ENCODE data around the gene PAWR.

DNA sequence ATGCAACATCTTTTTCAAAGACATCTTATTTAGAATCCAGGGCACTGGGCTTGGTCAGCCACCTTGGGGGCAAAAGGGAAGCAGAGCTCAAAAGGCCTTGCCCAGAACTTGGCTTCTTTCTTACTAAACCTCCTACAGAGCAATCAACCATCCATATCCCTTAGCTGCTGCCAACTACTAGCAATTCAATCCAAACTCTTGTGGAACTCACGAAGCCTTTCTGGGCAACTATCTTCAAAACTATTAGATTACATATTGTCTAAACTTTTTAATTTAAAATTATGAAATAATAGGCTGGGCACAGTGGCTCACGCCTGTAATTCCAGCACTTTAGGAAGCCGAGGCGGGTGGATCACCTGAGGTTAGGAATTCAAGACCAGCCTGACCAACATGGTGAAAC, 95.5 kb downstream of the PAWR start:
- TF ChIP-seq, protein P1, sequence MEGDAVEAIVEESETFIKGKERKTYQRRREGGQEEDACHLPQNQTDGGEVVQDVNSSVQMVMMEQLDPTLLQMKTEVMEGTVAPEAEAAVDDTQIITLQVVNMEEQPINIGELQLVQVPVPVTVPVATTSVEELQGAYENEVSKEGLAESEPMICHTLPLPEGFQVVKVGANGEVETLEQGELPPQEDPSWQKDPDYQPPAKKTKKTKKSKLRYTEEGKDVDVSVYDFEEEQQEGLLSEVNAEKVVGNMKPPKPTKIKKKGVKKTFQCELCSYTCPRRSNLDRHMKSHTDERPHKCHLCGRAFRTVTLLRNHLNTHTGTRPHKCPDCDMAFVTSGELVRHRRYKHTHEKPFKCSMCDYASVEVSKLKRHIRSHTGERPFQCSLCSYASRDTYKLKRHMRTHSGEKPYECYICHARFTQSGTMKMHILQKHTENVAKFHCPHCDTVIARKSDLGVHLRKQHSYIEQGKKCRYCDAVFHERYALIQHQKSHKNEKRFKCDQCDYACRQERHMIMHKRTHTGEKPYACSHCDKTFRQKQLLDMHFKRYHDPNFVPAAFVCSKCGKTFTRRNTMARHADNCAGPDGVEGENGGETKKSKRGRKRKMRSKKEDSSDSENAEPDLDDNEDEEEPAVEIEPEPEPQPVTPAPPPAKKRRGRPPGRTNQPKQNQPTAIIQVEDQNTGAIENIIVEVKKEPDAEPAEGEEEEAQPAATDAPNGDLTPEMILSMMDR (IDR thresholded peaks at IDR 0.05): no peak
- no peak for TF ChIP-seq POLR2A (IDR thresholded peaks at IDR 0.05)
